Panc1 (cell line): Measurements from ENCODE around the gene GMDS. TPM values are rescaled to one million over a fixed set of nuclear protein-coding genes. Genes with fewer than 3 reads are reported as not detected.

Experiments
- ATAC-seq: fragments of 200-7000 bp; cut with Tn5 transposase; 2 replicates; pipeline ENCODE4 v1.9.1; 2020; ENCODE audit warnings: mild to moderate bottlenecking, moderate library complexity
- BruUV-seq: library from RNA; stranded (reverse); fragments of 400-500 nt; replicated peaks from 2 replicates; lab custom pipeline; 2021; lab: Mats Ljungman, UMichigan
- CTCF ChIA-PET: fragments of 300-600 bp; sonication (Branson Sonifier 250); formaldehyde crosslinking; loops from one replicate; lab custom pipeline; 2022; ENCODE audit warnings: antibody characterized with exemption; lab: Charles Lee
- POLR2A ChIA-PET: fragments of 300-600 bp; sonication (Branson Sonifier 250); formaldehyde crosslinking; loops from one replicate; lab custom pipeline; 2022; ENCODE audit warnings: antibody characterized with exemption; lab: Charles Lee
- DNase-seq: peaks from one replicate; pipeline ENCODE4 v3.0.0-alpha.2; 2010; ENCODE audit warnings: low read depth, low spot score
- H3K27ac ChIP-seq: 2 replicates; pipeline ENCODE4 v1.5.1; 2011; ENCODE audit warnings: mild to moderate bottlenecking, low read length, inconsistent platforms
- H3K27me3 ChIP-seq: fragments of 200-500 bp; sonication (Bioruptor generic); 2 replicates; pipeline ENCODE4 v1.6.0; 2014; ENCODE audit warnings: low read length, inconsistent platforms; ENCODE audit not compliant: control insufficient read depth, insufficient read depth
- H3K36me3 ChIP-seq: fragments of 200-500 bp; sonication (Bioruptor generic); 2 replicates; pipeline ENCODE4 v1.5.1; 2014; ENCODE audit warnings: inconsistent platforms, mild to moderate bottlenecking, low read length, moderate library complexity; ENCODE audit not compliant: control insufficient read depth, insufficient read depth
- H3K4me1 ChIP-seq: 2 replicates; pipeline ENCODE4 v1.5.1; 2011; ENCODE audit warnings: inconsistent platforms, mild to moderate bottlenecking, low read length, moderate library complexity; ENCODE audit not compliant: control insufficient read depth, insufficient read depth
- H3K4me3 ChIP-seq, 2 experiments: 2 replicates each; pipeline ENCODE4 v1.5.1; 2011 to 2012; ENCODE audit warnings: low read depth in 2 of 2, low read length in 2 of 2, mild to moderate bottlenecking in 2 of 2, inconsistent platforms in 1 of 2, moderate library complexity in 1 of 2
- H3K9me3 ChIP-seq: fragments of 200-500 bp; sonication (Bioruptor generic); 2 replicates; pipeline ENCODE4 v1.5.1; 2014; ENCODE audit warnings: low read depth, mild to moderate bottlenecking, inconsistent platforms, low read length, moderate library complexity; ENCODE audit not compliant: control insufficient read depth, insufficient read depth
- CTCF ChIP-seq: fragments of 450-650 bp; IDR thresholded peaks from 2 replicates; pipeline ENCODE4 v1.5.1; 2017; ENCODE audit warnings: mild to moderate bottlenecking
- POLR2AphosphoS5 ChIP-seq: IDR thresholded peaks from 2 replicates; pipeline ENCODE4 v1.6.1; 2012; ENCODE audit warnings: mild to moderate bottlenecking, low read depth, low read length, moderate library complexity
- REST ChIP-seq, 2 experiments: IDR thresholded peaks; 2 replicates each; pipeline ENCODE4 v1.6.1; 2011 to 2012; ENCODE audit warnings: low read depth in 2 of 2, control low read depth in 1 of 2, low read length in 1 of 2, mild to moderate bottlenecking in 1 of 2, moderate library complexity in 1 of 2; ENCODE audit not compliant: insufficient read depth in 1 of 2
- SIN3A ChIP-seq: IDR thresholded peaks from 2 replicates; pipeline ENCODE4 v1.6.1; 2012; ENCODE audit warnings: low read depth, mild to moderate bottlenecking, low read length, moderate library complexity, borderline replicate concordance; ENCODE audit not compliant: insufficient read depth
- TCF7L2 ChIP-seq: IDR thresholded peaks from 2 replicates; pipeline ENCODE4 v1.6.1; 2011; ENCODE audit warnings: mild to moderate bottlenecking, low read depth, low read length, inconsistent platforms
- in situ Hi-C: cut with HindIII; loops from 2 replicates; pipeline ENCODE4 v1.10.0; 2016; ENCODE audit warnings: low sequenced_read_pairs, low pct_unique_long_range_greater_than_20kb
- intact Hi-C: fragments of 100-400 bp; cut with micrococcal nuclease; formaldehyde crosslinking; loops from one replicate; pipeline ENCODE4 v1.10.0; 2022; ENCODE audit not compliant: unreplicated experiment
- total RNA-seq: library from RNA; stranded (reverse); gene quantifications from one replicate; pipeline ENCODE4 v1.2.1, GENCODE V29; 2021; ENCODE audit not compliant: unreplicated experiment

Gene GMDS
- total RNA-seq, 1 experiment from 2014 or later = 9.8 TPM

- Histone ChIP-seq H3K9me3 (no peaks in the 10 kb centered on the region), H3K4me1 (peaks cover 5% of the 10 kb centered on the region), H3K4me3 (no peak overlapping the region), H3K36me3 (no peaks in the 10 kb centered on the region), H3K27me3 (peaks cover 3% of the 10 kb centered on the region; the same call in 1 of the 2 replicates), H3K27ac (no peak overlapping the region)
- intact Hi-C loops = no loop called here
- POLR2A ChIA-PET = interaction anchor here (0.6 kb wide), 1 partner anchor 78 kb away, joined by 3 read pairs; no protein-coding TSS in a partner anchor
- in situ Hi-C loops = no loop called here
- TF ChIP-seq CTCF (no peak), TCF7L2 (no peak), POLR2AphosphoS5 (no peak), REST (IDR thresholded peaks at IDR 0.05; ENCODE audit: insufficient read depth in 1 of 2, low read depth in 2 of 2, low read length in 1 of 2) (no peak), SIN3A (no peak)
- CTCF ChIA-PET = interaction anchor here (1.6 kb wide), 1 partner anchor 497 kb away, joined by 4 read pairs; no protein-coding TSS in a partner anchor
- DNase-seq = no peak
- no peak for ATAC-seq
- BruUV-seq = no TSS peak
Observed at GRCh38 chr6:1606780-1607515, 638.5 kb downstream of the GMDS start.

GRCh38 chr6:1605893-1606779 is 639.3 kb downstream of the GMDS start:
- peaks cover 3% of the 10 kb centered on the region; the same call in 1 of the 2 replicates for H3K27me3 ChIP-seq
- in situ Hi-C loops (no loop called here), intact Hi-C loops (no loop called here)
- DNase-seq = no peak
- H3K9me3 ChIP-seq = no peaks in the 10 kb centered on the region
- POLR2A ChIA-PET = interaction anchor here (0.6 kb wide), 1 partner anchor 651 kb away, joined by 4 read pairs; no protein-coding TSS in a partner anchor
- H3K4me3 ChIP-seq = no peak overlapping the region
- TF ChIP-seq POLR2AphosphoS5 (no peak), CTCF (no peak), REST (IDR thresholded peaks at IDR 0.05; ENCODE audit: insufficient read depth in 1 of 2, low read depth in 2 of 2, low read length in 1 of 2) (no peak), TCF7L2 (no peak), SIN3A (no peak)
- no peak for ATAC-seq
- no peak overlapping the region for H3K27ac ChIP-seq
- CTCF ChIA-PET = interaction anchor here (1.6 kb wide), 1 partner anchor 498 kb away, joined by 4 read pairs; no protein-coding TSS in a partner anchor
- H3K4me1 ChIP-seq = peaks cover 5% of the 10 kb centered on the region
- H3K36me3 ChIP-seq = no peaks in the 10 kb centered on the region
- BruUV-seq = no TSS peak
